Measurements from ENCODE around the gene ABL1. TPM values are rescaled to one million over a fixed set of nuclear protein-coding genes. Genes with fewer than 3 reads are reported as not detected.

The ABL1 gene
- 97.0 and 112 TPM in 2 replicates for total RNA-seq

DNA sequence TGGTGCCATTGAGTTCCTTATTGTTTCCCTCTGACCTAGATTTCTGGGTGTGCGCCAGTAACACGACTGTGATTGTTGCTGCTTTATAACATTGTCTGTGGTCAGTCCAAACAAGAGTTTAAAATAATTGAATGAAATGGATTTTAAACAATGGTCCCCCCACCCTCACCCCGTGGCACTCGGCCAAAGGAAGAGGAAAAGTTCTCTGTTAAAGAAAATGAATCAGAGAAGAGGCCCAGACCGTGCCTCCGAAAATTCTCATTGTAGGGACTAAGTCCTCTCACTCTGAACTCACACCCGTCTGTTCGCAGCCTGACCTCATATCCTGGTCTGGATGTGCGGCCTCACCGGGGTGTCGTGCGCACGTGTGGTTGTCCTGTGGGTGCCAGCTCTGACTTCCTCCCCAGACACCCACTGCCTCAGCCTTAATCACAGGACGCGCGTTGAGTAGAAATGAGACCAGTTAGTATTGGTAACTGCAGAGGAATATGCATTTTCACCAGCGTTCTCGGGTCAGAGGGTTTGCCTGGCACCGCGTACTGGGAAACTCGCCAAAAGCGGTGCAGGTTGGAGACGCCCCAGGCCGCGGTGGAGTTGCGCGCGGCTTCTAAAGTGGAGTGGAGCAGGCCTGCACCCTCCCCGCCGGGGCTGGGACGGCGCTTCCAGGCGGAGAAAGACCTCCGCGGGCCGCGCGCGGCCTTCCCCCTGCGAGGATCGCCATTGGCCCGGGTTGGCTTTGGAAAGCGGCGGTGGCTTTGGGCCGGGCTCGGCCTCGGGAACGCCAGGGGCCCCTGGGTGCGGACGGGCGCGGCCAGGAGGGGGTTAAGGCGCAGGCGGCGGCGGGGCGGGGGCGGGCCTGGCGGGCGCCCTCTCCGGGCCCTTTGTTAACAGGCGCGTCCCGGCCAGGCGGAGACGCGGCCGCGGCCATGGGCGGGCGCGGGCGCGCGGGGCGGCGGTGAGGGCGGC is at the start of gene ABL1:
Gene ABL1 (plus strand): TSS at position 884 of the 966 bp plus-strand sequence. CDS start 193 bp downstream, outside the sequence.

DNA sequence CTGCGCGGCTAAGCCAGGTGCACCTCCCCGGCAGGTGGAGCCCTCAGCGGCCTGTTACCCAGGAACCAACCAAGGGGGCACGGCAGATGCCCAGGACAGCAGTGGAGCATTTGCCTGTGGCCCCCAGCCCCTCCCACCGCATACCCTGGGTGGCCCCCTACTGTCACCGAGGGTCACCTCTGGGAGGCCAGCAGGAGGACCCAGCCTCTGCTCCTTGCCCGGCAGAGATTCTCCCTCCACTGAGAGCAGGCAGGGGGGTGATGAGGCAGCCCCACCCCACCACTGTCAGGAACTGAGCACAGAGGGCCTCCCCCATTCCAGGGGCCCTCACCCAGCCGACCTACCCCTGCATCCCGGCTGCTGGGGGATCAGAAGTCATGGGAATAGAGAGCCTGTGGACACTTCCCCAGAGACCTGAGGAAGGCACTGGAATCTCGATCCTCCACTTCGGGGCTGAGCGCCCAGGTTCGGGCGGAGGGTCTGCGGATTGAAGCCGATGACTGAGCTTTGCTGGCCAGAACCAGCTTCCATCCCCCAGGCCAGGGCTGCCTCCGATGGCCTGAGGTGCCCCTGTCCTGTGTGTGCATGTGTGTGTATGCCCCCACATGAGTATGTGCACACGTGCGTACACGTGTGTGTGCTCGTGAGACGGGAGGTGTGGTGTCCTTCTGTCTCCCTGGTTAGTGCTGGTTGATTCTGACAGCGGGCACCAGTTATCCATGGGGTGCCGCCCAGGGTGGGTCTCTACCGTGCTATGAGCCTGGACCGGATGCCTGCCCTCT is 61.4 kb downstream of the ABL1 start, which contains the start of gene QRFP:
Gene QRFP (minus strand): TSS at position 580 of the 782 bp plus-strand sequence. CDS start 2,974 bp downstream, outside the sequence.

Other genes starting within 250 kb of the ABL1 start
- gene PRDM12, start 170.7 kb upstream of the ABL1 start, total RNA-seq: not detected in 2 replicates
- gene EXOSC2, start 141.5 kb upstream of the ABL1 start, total RNA-seq: 31.4 and 37.4 TPM in 2 replicates
- gene QRFP, start 61.6 kb downstream of the ABL1 start, total RNA-seq: not detected in 2 replicates
- gene FIBCD1, start 104.0 kb downstream of the ABL1 start, total RNA-seq: 0.29 TPM in 1 of 2 replicates, not detected in the other
- under 0.01 and 0.19 TPM in 2 replicates for gene LAMC3, start 173.9 kb downstream of the ABL1 start, total RNA-seq